ENCODE results near the gene ATP11A. TPM values are rescaled to one million over a fixed set of nuclear protein-coding genes. Genes with fewer than 3 reads are reported as not detected.
A peak's percentile ranks its signal among the peaks of the same experiment; 100 is the strongest.

ATP11A gene
- total RNA-seq, 2 donors from 2014 or later: 122 to 140 TPM

- peak; percentile 56 for DNase-seq
- Mint-ChIP-seq H3K36me3 (ENCODE audit: low read depth) (no peaks in the 10 kb centered on the region), H3K4me3 (no peak overlapping the region), H3K27me3 (ENCODE audit: insufficient read depth) (no peaks in the 10 kb centered on the region), H3K27ac (no peak overlapping the region), H3K9me3 (no peaks in the 10 kb centered on the region), H3K4me1 (peaks cover 8% of the 10 kb centered on the region)
- Histone ChIP-seq H3K4me3 (ENCODE audit: low read length) (no peak overlapping the region), H3K4me1 (ENCODE audit: control insufficient read depth, insufficient read depth, low read length) (no peaks in the 10 kb centered on the region), H3K27ac (ENCODE audit: low read depth, low read length) (no peak overlapping the region), H3K36me3 (ENCODE audit: control insufficient read depth, insufficient read depth, low read length) (no peaks in the 10 kb centered on the region), H3K9ac (ENCODE audit: extremely low read depth, low read length, poor library complexity, severe bottlenecking) (no peak overlapping the region), H3K27me3 (ENCODE audit: control insufficient read depth, insufficient read depth, low read length, poor library complexity, severe bottlenecking) (no peaks in the 10 kb centered on the region), H3K9me3 (ENCODE audit: control insufficient read depth, low read length) (no peaks in the 10 kb centered on the region)
- 33 to 39% methylated on average over 1 of the region's 1 CpG for WGBS, 2 experiments (ENCODE audit: insufficient coverage in 1 of 2, insufficient read length in 1 of 2)
- TF ChIP-seq CTCF (conservative IDR thresholded peaks at IDR 0.05): no peak
Observed at GRCh38 chr13:112658808-112659207, 31.0 kb upstream of the ATP11A start.

DNA sequence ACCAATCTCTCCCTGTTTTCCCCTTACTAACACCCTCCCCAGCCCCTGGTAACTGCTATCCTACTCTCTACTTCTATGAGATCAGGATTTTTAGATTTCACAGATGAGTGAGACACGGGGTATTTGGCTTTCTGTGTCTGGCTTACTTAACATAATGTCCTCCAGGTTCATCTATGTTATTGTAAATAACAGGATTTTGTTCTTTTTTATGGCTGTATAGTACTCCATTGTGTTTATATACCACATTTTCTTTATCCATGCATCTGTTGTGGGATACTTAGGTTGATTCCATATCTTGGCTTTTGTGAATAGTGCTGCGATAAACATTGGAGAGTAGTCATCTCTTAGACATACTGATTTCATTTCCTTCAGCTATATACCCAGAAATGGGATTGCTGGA lies 28.5 kb upstream of the ATP11A start:
- no peak for TF ChIP-seq CTCF (conservative IDR thresholded peaks at IDR 0.05)
- H3K27ac Mint-ChIP-seq: no peak overlapping the region
- no peaks in the 10 kb centered on the region for H3K9me3 Mint-ChIP-seq
- WGBS, 2 experiments (ENCODE audit: insufficient coverage in 1 of 2, insufficient read length in 1 of 2): 94% methylated on average over 2 of the region's 2 CpGs; no CpG with 5 or more reads in 1 of the 2 experiments
- no peaks in the 10 kb centered on the region for H3K36me3 ChIP-seq (ENCODE audit: control insufficient read depth, insufficient read depth, low read length)
- no peak overlapping the region for H3K9ac ChIP-seq (ENCODE audit: extremely low read depth, low read length, poor library complexity, severe bottlenecking)
- H3K36me3 Mint-ChIP-seq (ENCODE audit: low read depth): no peaks in the 10 kb centered on the region
- H3K9me3 ChIP-seq (ENCODE audit: control insufficient read depth, low read length): no peaks in the 10 kb centered on the region
- H3K4me3 ChIP-seq (ENCODE audit: low read length): no peak overlapping the region
- H3K27ac ChIP-seq (ENCODE audit: low read depth, low read length): no peak overlapping the region
- H3K27me3 ChIP-seq (ENCODE audit: control insufficient read depth, insufficient read depth, low read length, poor library complexity, severe bottlenecking): no peaks in the 10 kb centered on the region
- H3K4me1 ChIP-seq (ENCODE audit: control insufficient read depth, insufficient read depth, low read length): no peaks in the 10 kb centered on the region
- DNase-seq: no peak
- H3K27me3 Mint-ChIP-seq (ENCODE audit: insufficient read depth): no peaks in the 10 kb centered on the region
- peaks cover 8% of the 10 kb centered on the region for H3K4me1 Mint-ChIP-seq
- no peak overlapping the region for H3K4me3 Mint-ChIP-seq

GRCh38 chr13:112664501-112665203 lies 25.2 kb upstream of the ATP11A start:
- H3K27me3 Mint-ChIP-seq (ENCODE audit: insufficient read depth): no peaks in the 10 kb centered on the region
- no peak overlapping the region for H3K4me3 Mint-ChIP-seq
- no peaks in the 10 kb centered on the region for H3K4me1 Mint-ChIP-seq
- peak; percentile 32 for DNase-seq
- Histone ChIP-seq H3K9ac (ENCODE audit: extremely low read depth, low read length, poor library complexity, severe bottlenecking) (no peak overlapping the region), H3K4me3 (ENCODE audit: low read length) (no peak overlapping the region), H3K4me1 (ENCODE audit: control insufficient read depth, insufficient read depth, low read length) (no peaks in the 10 kb centered on the region), H3K9me3 (ENCODE audit: control insufficient read depth, low read length) (no peaks in the 10 kb centered on the region), H3K27me3 (ENCODE audit: control insufficient read depth, insufficient read depth, low read length, poor library complexity, severe bottlenecking) (no peaks in the 10 kb centered on the region), H3K36me3 (ENCODE audit: control insufficient read depth, insufficient read depth, low read length) (no peaks in the 10 kb centered on the region), H3K27ac (ENCODE audit: low read depth, low read length) (no peak overlapping the region)
- 92 to 95% methylated on average over 17 to 22 of the region's 22 CpGs for WGBS, 2 experiments (ENCODE audit: insufficient coverage in 1 of 2, insufficient read length in 1 of 2)
- H3K36me3 Mint-ChIP-seq (ENCODE audit: low read depth): no peaks in the 10 kb centered on the region
- no peaks in the 10 kb centered on the region for H3K9me3 Mint-ChIP-seq
- no peak overlapping the region for H3K27ac Mint-ChIP-seq
- no peak for TF ChIP-seq CTCF (conservative IDR thresholded peaks at IDR 0.05)

Data from endodermal cell (in vitro differentiated cells).